Measurements from ENCODE around the gene IFIT2.

The IFIT2 gene

GRCh38 chr10:89339875-89340274 lies 38.0 kb downstream of the IFIT2 start:
- Histone ChIP-seq H3K27me3 (ENCODE audit: low read depth, low read length) (no peaks in the 10 kb centered on the region), H3K36me3 (replicated peaks; ENCODE audit: low read depth, low read length) (no peaks in the 10 kb centered on the region), H3K4me3 (ENCODE audit: low read length) (no peak overlapping the region), H3K9ac (ENCODE audit: low read length) (no peak overlapping the region), H3K9me3 (ENCODE audit: insufficient read depth, low read length) (no peaks in the 10 kb centered on the region), H3K4me1 (ENCODE audit: low read length) (peaks cover 10% of the 10 kb centered on the region), H4K20me1 (ENCODE audit: insufficient read depth, low read length) (no peaks in the 10 kb centered on the region), H2AFZ (ENCODE audit: low read depth, low read length) (no peak overlapping the region), H3K27ac (ENCODE audit: low read length) (no peak overlapping the region), H3K79me2 (ENCODE audit: low read length) (no peaks in the 10 kb centered on the region), H3K4me2 (ENCODE audit: low read length) (no peak overlapping the region)
- TF ChIP-seq, protein P1, sequence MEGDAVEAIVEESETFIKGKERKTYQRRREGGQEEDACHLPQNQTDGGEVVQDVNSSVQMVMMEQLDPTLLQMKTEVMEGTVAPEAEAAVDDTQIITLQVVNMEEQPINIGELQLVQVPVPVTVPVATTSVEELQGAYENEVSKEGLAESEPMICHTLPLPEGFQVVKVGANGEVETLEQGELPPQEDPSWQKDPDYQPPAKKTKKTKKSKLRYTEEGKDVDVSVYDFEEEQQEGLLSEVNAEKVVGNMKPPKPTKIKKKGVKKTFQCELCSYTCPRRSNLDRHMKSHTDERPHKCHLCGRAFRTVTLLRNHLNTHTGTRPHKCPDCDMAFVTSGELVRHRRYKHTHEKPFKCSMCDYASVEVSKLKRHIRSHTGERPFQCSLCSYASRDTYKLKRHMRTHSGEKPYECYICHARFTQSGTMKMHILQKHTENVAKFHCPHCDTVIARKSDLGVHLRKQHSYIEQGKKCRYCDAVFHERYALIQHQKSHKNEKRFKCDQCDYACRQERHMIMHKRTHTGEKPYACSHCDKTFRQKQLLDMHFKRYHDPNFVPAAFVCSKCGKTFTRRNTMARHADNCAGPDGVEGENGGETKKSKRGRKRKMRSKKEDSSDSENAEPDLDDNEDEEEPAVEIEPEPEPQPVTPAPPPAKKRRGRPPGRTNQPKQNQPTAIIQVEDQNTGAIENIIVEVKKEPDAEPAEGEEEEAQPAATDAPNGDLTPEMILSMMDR (IDR thresholded peaks at IDR 0.05; ENCODE audit: low read depth, low read length) = no peak
- TF ChIP-seq EZH2phosphoT487 (IDR thresholded peaks at IDR 0.05; ENCODE audit: low read depth) = no peak

DNA sequence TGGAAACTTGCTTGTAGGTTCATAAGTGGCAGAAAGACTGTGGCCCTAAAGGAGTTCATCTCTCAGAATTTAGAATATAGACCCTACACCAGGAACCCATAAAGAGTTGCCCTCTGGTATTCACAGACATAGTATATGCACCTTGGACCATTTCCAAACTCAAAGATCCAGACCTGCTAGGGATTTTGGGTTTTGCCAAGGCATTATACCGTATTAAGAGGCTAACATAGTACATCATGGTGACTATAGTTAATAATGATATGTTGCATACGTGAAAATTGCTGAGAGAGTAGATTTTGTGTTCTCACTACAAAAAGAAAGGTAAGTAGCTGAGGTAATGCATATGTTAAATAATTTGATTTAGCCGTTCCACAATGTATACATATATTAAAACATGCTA lies 39.8 kb downstream of the IFIT2 start:
- H3K27ac ChIP-seq (ENCODE audit: low read length) = no peak overlapping the region

GRCh38 chr10:89342206-89342958 lies 40.5 kb downstream of the IFIT2 start:
- H3K79me2 ChIP-seq (ENCODE audit: low read length) = no peaks in the 10 kb centered on the region
- no peaks in the 10 kb centered on the region for H4K20me1 ChIP-seq (ENCODE audit: insufficient read depth, low read length)
- peaks cover 3% of the 10 kb centered on the region; the same call in 1 of the 2 replicates for H3K4me1 ChIP-seq (ENCODE audit: low read length)
- H3K36me3 ChIP-seq (replicated peaks; ENCODE audit: low read depth, low read length) = no peaks in the 10 kb centered on the region
- no peak overlapping the region for H3K9ac ChIP-seq (ENCODE audit: low read length)
- H3K27ac ChIP-seq (ENCODE audit: low read length) = no peak overlapping the region
- no peaks in the 10 kb centered on the region for H3K9me3 ChIP-seq (ENCODE audit: insufficient read depth, low read length)
- H2AFZ ChIP-seq (ENCODE audit: low read depth, low read length) = no peak overlapping the region
- no peaks in the 10 kb centered on the region for H3K27me3 ChIP-seq (ENCODE audit: low read depth, low read length)
- no peak overlapping the region for H3K4me2 ChIP-seq (ENCODE audit: low read length)
- TF ChIP-seq, protein P1 (IDR thresholded peaks at IDR 0.05; ENCODE audit: low read depth, low read length) = no peak
- TF ChIP-seq EZH2phosphoT487 (IDR thresholded peaks at IDR 0.05; ENCODE audit: low read depth) = no peak
- H3K4me3 ChIP-seq (ENCODE audit: low read length) = no peak overlapping the region

More for the DNA sequence above, 39.8 kb downstream of the IFIT2 start:
- Histone ChIP-seq H3K9me3 (ENCODE audit: insufficient read depth, low read length) (no peaks in the 10 kb centered on the region), H3K27me3 (ENCODE audit: low read depth, low read length) (no peaks in the 10 kb centered on the region), H4K20me1 (ENCODE audit: insufficient read depth, low read length) (no peaks in the 10 kb centered on the region), H3K4me1 (ENCODE audit: low read length) (peaks cover 5% of the 10 kb centered on the region; the same call in 1 of the 2 replicates), H3K4me2 (ENCODE audit: low read length) (no peak overlapping the region), H2AFZ (ENCODE audit: low read depth, low read length) (no peak overlapping the region), H3K4me3 (ENCODE audit: low read length) (no peak overlapping the region), H3K36me3 (replicated peaks; ENCODE audit: low read depth, low read length) (no peaks in the 10 kb centered on the region), H3K79me2 (ENCODE audit: low read length) (no peaks in the 10 kb centered on the region), H3K9ac (ENCODE audit: low read length) (no peak overlapping the region)
- TF ChIP-seq EZH2phosphoT487 (IDR thresholded peaks at IDR 0.05; ENCODE audit: low read depth) = no peak
- TF ChIP-seq, protein P1 (IDR thresholded peaks at IDR 0.05; ENCODE audit: low read depth, low read length) = no peak

- Histone ChIP-seq H2AFZ (ENCODE audit: low read depth, low read length) (no peak overlapping the region), H3K9ac (ENCODE audit: low read length) (no peak overlapping the region), H3K4me3 (ENCODE audit: low read length) (no peak overlapping the region), H4K20me1 (ENCODE audit: insufficient read depth, low read length) (no peaks in the 10 kb centered on the region), H3K4me2 (ENCODE audit: low read length) (no peak overlapping the region), H3K9me3 (ENCODE audit: insufficient read depth, low read length) (no peaks in the 10 kb centered on the region), H3K27me3 (ENCODE audit: low read depth, low read length) (no peaks in the 10 kb centered on the region), H3K4me1 (ENCODE audit: low read length) (no peaks in the 10 kb centered on the region; the same call in 1 of the 2 replicates), H3K27ac (ENCODE audit: low read length) (no peak overlapping the region), H3K36me3 (replicated peaks; ENCODE audit: low read depth, low read length) (no peaks in the 10 kb centered on the region), H3K79me2 (ENCODE audit: low read length) (no peaks in the 10 kb centered on the region)
- TF ChIP-seq, protein P1 (IDR thresholded peaks at IDR 0.05; ENCODE audit: low read depth, low read length) = no peak
- no peak for TF ChIP-seq EZH2phosphoT487 (IDR thresholded peaks at IDR 0.05; ENCODE audit: low read depth)
These were observed 41.4 kb downstream of the IFIT2 start for GRCh38 chr10:89343089-89343767.

Measured in OCI-LY3 (cell line).